Measurements from ENCODE around the gene LHFPL3. TPM values are rescaled to one million over a fixed set of nuclear protein-coding genes. Genes with fewer than 3 reads are reported as not detected.

LHFPL3 gene
- total and polyA plus RNA-seq, 9 of the 15 experiments (the other 6 are each of a cell fraction or from before 2014, with no cell fraction given), result 0.21 to 0.52 TPM; not detected in 7

- Histone ChIP-seq H3K9ac (ENCODE audit: insufficient read depth in 1 of 2, low read depth in 2 of 2, low read length in 2 of 2) (no peak overlapping the region), H3K4me1 (replicated peaks in 1 of 2; ENCODE audit: control insufficient read depth in 2 of 2, insufficient read depth in 2 of 2, low read length in 2 of 2) (no peaks in the 10 kb centered on the region), H3K36me3 (ENCODE audit: control insufficient read depth, insufficient read depth, low read length) (no peaks in the 10 kb centered on the region), H3K9me3 (replicated peaks; ENCODE audit: control insufficient read depth, insufficient read depth, low read depth, low read length) (no peaks in the 10 kb centered on the region), H3K27ac (ENCODE audit: extremely low read depth, low read depth, low read length) (no peak overlapping the region), H3K4me3 (no peak overlapping the region), H4K20me1 (replicated peaks; ENCODE audit: control insufficient read depth, insufficient read depth, low read length) (no peaks in the 10 kb centered on the region), H3K27me3 (ENCODE audit: control insufficient read depth in 2 of 2, insufficient read depth in 2 of 2, low read length in 2 of 2) (0 out of 5 replicates have a peak, but pooled peaks cover 0 to 4% of the 10 kb centered on the region in 2 experiments), H3K9me1 (ENCODE audit: control insufficient read depth, insufficient read depth, low read length) (no peaks in the 10 kb centered on the region), H2AFZ (ENCODE audit: low read depth, low read length) (no peak overlapping the region), H3K4me2 (ENCODE audit: insufficient read depth, low read length) (no peak overlapping the region), H3K79me2 (ENCODE audit: control insufficient read depth, insufficient read depth, low read length) (no peaks in the 10 kb centered on the region)
- ChIA-PET POLR2A (interaction anchor here (1.9 kb wide), 1 partner anchor 9 kb away, joined by 7 read pairs; no protein-coding TSS in a partner anchor), CTCF (ENCODE audit: low intra/inter-chr PET ratio) (no interaction called here)
- no peak for DNase-seq (ENCODE audit: extremely low read depth in 1 of 4, low spot score in 3 of 4)
- TF ChIP-seq KAT7 (CRISPR knock-in tag; IDR thresholded peaks at IDR 0.05; ENCODE audit: borderline replicate concordance) (no peak), TCF15 (CRISPR knock-in tag; IDR thresholded peaks at IDR 0.05) (no peak), FOXJ3 (CRISPR knock-in tag; IDR thresholded peaks at IDR 0.05) (no peak), WHSC1 (IDR thresholded peaks at IDR 0.05; ENCODE audit: low read length) (no peak)
- BruUV-seq (replicated peaks), result no TSS peak
- no peak for FAIRE-seq
- in situ Hi-C loops (cut with MboI), result loop anchor here (10.0 kb wide), 1 partner anchor 958 kb away; no protein-coding TSS in a partner anchor
- no peak for ATAC-seq
- intact Hi-C loops (cut with micrococcal nuclease), result no loop called here
- WGBS (ENCODE audit: insufficient coverage, low coverage, missing lambda C conversion rate), result 0% methylated on average over 1 of the region's 1 CpG
Measured at GRCh38 chr7:104656467-104656866, 328.1 kb downstream of the LHFPL3 start.

- H4K20me1 ChIP-seq (replicated peaks; ENCODE audit: control insufficient read depth, insufficient read depth, low read length), result no peaks in the 10 kb centered on the region
- CTCF ChIA-PET (ENCODE audit: low intra/inter-chr PET ratio), result no interaction called here
- no peak for TF ChIP-seq ZNF518B (CRISPR knock-in tag; IDR thresholded peaks at IDR 0.05)
Measured at GRCh38 chr7:104657134-104657533, 328.7 kb downstream of the LHFPL3 start.

More at GRCh38 chr7:104657134-104657533, 328.7 kb downstream of the LHFPL3 start:
- no peak for ATAC-seq
- DNase-seq (ENCODE audit: extremely low read depth in 1 of 4, low spot score in 3 of 4), result no peak
- in situ Hi-C loops (cut with MboI) (loop anchor here (10.0 kb wide), 1 partner anchor 958 kb away; no protein-coding TSS in a partner anchor), intact Hi-C loops (cut with micrococcal nuclease) (no loop called here)
- no peaks in the 10 kb centered on the region for H3K9me1 ChIP-seq (ENCODE audit: control insufficient read depth, insufficient read depth, low read length)
- no peak overlapping the region for H3K4me3 ChIP-seq
- BruUV-seq (replicated peaks), result no TSS peak
- no peak overlapping the region for H2AFZ ChIP-seq (ENCODE audit: low read depth, low read length)
- FAIRE-seq, result no peak
- H3K27me3 ChIP-seq (ENCODE audit: control insufficient read depth in 2 of 2, insufficient read depth in 2 of 2, low read length in 2 of 2), result 0 out of 5 replicates have a peak, but pooled peaks cover 0 to 4% of the 10 kb centered on the region in 2 experiments
- no peaks in the 10 kb centered on the region for H3K4me1 ChIP-seq (replicated peaks in 1 of 2; ENCODE audit: control insufficient read depth in 2 of 2, insufficient read depth in 2 of 2, low read length in 2 of 2)
- no peak overlapping the region for H3K9ac ChIP-seq (ENCODE audit: insufficient read depth in 1 of 2, low read depth in 2 of 2, low read length in 2 of 2)
- H3K36me3 ChIP-seq (ENCODE audit: control insufficient read depth, insufficient read depth, low read length), result no peaks in the 10 kb centered on the region
- no peak overlapping the region for H3K27ac ChIP-seq (ENCODE audit: extremely low read depth, low read depth, low read length)
- POLR2A ChIA-PET, result interaction anchor here (1.9 kb wide), 1 partner anchor 9 kb away, joined by 7 read pairs; no protein-coding TSS in a partner anchor
- WGBS (ENCODE audit: insufficient coverage, low coverage, missing lambda C conversion rate), result 0% methylated on average over 1 of the region's 1 CpG
- H3K79me2 ChIP-seq (ENCODE audit: control insufficient read depth, insufficient read depth, low read length), result no peaks in the 10 kb centered on the region
- H3K4me2 ChIP-seq (ENCODE audit: insufficient read depth, low read length), result no peak overlapping the region
- H3K9me3 ChIP-seq (replicated peaks; ENCODE audit: control insufficient read depth, insufficient read depth, low read depth, low read length), result no peaks in the 10 kb centered on the region

All from K562 (cell line).